ENCODE data around the gene PNPLA6. TPM values are rescaled to one million over a fixed set of nuclear protein-coding genes. Genes with fewer than 3 reads are reported as not detected.

The PNPLA6 gene
- total and polyA plus RNA-seq, 2 experiments from 2014 or later, result 66.6 to 135 TPM

GRCh38 chr19:7605490-7606222, 70.1 kb downstream of the PNPLA6 start (continued):
- TF ChIP-seq ZNF462 (CRISPR knock-in tag; IDR thresholded peaks at IDR 0.05), result no peak

- Histone ChIP-seq H2AFZ (no peak overlapping the region), H4K20me1 (replicated peaks; ENCODE audit: insufficient read depth) (peaks cover 20% of the 10 kb centered on the region), H3K9me2 (ENCODE audit: insufficient read depth) (no peaks in the 10 kb centered on the region), H3K4me1 (ENCODE audit: insufficient read depth) (peaks cover 6% of the 10 kb centered on the region), H3K36me3 (ENCODE audit: insufficient read depth) (no peaks in the 10 kb centered on the region; the same call in 1 of the 2 replicates), H3K79me2 (replicated peaks; ENCODE audit: insufficient read depth) (peaks cover 12% of the 10 kb centered on the region), H3F3A (replicated peaks; ENCODE audit: low read depth) (no peaks in the 10 kb centered on the region), H3K4me3 (no peak overlapping the region), H3K27ac (ENCODE audit: low read depth) (no peak overlapping the region), H3K4me2 (no peak overlapping the region), H3K27me3 (ENCODE audit: insufficient read depth) (no peaks in the 10 kb centered on the region)
- Mint-ChIP-seq H3K4me1 (peaks cover 18% of the 10 kb centered on the region), H3K9me3 (peaks cover 3% of the 10 kb centered on the region; the same call in 2 of the 3 replicates), H3K36me3 (ENCODE audit: low read depth) (peaks cover 21% of the 10 kb centered on the region), H3K27ac (no peak overlapping the region), H3K4me3 (no peak overlapping the region), H3K27me3 (ENCODE audit: insufficient read depth, low read depth, poor library complexity) (peaks cover 21% of the 10 kb centered on the region)
- ATAC-seq (no peak), DNase-seq (ENCODE audit: low spot score) (no peak)
- no peak for TF ChIP-seq ZNF114 (CRISPR knock-in tag; IDR thresholded peaks at IDR 0.05)
Measured at GRCh38 chr19:7606289-7606688, 70.8 kb downstream of the PNPLA6 start.
